RPMI7951 (cell line): Measurements from ENCODE around the gene PLXNB3. TPM values are rescaled to one million over a fixed set of nuclear protein-coding genes. Genes with fewer than 3 reads are reported as not detected.

Experiments used
- DNase-seq: peaks from one replicate; pipeline ENCODE4 v3.0.0-alpha.2; 2012; ENCODE audit warnings: low read depth
- total RNA-seq: library from RNA; depleted of rRNA; stranded (reverse); fragments of >200 nt; shearing (Covaris generic); gene quantifications from 2 replicates; pipeline ENCODE4 v1.2.3, GENCODE V29; 2014

Gene PLXNB3
- total RNA-seq, 1 experiment from 2014 or later = 2.0 TPM

- DNase-seq = no peak
Observed at GRCh38 chrX:153791104-153791852, 27.2 kb downstream of the PLXNB3 start.

- DNase-seq = no peak
Observed at GRCh38 chrX:153792368-153792767, 28.3 kb downstream of the PLXNB3 start.

GRCh38 chrX:153793291-153793690 is 29.2 kb downstream of the PLXNB3 start:
- no peak for DNase-seq

GRCh38 chrX:153794018-153794896 is 30.2 kb downstream of the PLXNB3 start, which contains the start of the genes IDH3G and SSR4:
TSS of gene IDH3G (minus strand) at chrX:153794375. CDS start at chrX:153794326, 49 bp downstream.
TSS of gene SSR4 (plus strand) at chrX:153794668. CDS start at chrX:153794688, 20 bp downstream.
- DNase-seq = peak; percentile 89

- no peak for DNase-seq
Observed at GRCh38 chrX:153794897-153795816, 31.1 kb downstream of the PLXNB3 start.

- no peak for DNase-seq
Observed at GRCh38 chrX:153797415-153798015, 33.5 kb downstream of the PLXNB3 start.

GRCh38 chrX:153799326-153799725 is 35.3 kb downstream of the PLXNB3 start:
- DNase-seq = no peak

- no peak for DNase-seq
Observed at GRCh38 chrX:153800177-153800722, 36.2 kb downstream of the PLXNB3 start.

- no peak for DNase-seq
Observed at GRCh38 chrX:153800746-153801145, 36.7 kb downstream of the PLXNB3 start.

GRCh38 chrX:153801669-153802068 is 37.6 kb downstream of the PLXNB3 start:
- DNase-seq = no peak

- DNase-seq = no peak
Observed at GRCh38 chrX:153802513-153803045, 38.5 kb downstream of the PLXNB3 start.

- no peak for DNase-seq
Observed at GRCh38 chrX:153803211-153804099, 39.4 kb downstream of the PLXNB3 start.

GRCh38 chrX:153804100-153804595 is 40.1 kb downstream of the PLXNB3 start:
- no peak for DNase-seq

GRCh38 chrX:153804621-153805020 is 40.6 kb downstream of the PLXNB3 start:
- DNase-seq = no peak

- no peak for DNase-seq
Observed at GRCh38 chrX:153805436-153805835, 41.4 kb downstream of the PLXNB3 start.

- DNase-seq = no peak
Observed at GRCh38 chrX:153806999-153807575, 43.0 kb downstream of the PLXNB3 start.

GRCh38 chrX:153807976-153808375 is 43.9 kb downstream of the PLXNB3 start:
- no peak for DNase-seq

- DNase-seq = no peak
Observed at GRCh38 chrX:153812220-153812619, 48.2 kb downstream of the PLXNB3 start.

- no peak for DNase-seq
Observed at GRCh38 chrX:153813161-153813560, 49.1 kb downstream of the PLXNB3 start.
